Left ventricle myocardium superior (tissue), 1 donor: Measurements from ENCODE around the gene AMBP. TPM values are rescaled to one million over a fixed set of nuclear protein-coding genes. Genes with fewer than 3 reads are reported as not detected.

Experiments
- ATAC-seq: fragments of 200-7000 bp; cut with Tn5 transposase; one replicate; pipeline ENCODE4 v1.9.1; 2020; ENCODE audit warnings: mild to moderate bottlenecking, moderate library complexity
- DNase-seq: peaks from one replicate; pipeline ENCODE4 v3.0.0-alpha.2; 2020
- intact Hi-C: fragments of 100-400 bp; cut with micrococcal nuclease; formaldehyde crosslinking; loops from one replicate; pipeline ENCODE4 v1.11.0; 2022
- total RNA-seq: library from RNA; stranded (reverse); fragmentation: NEBNext Ultra II Directional; extraction: Animal tissue kit (Norgen Biotek cat#: 25700); gene quantifications from one replicate; pipeline ENCODE4 v1.2.1, GENCODE V29; 2021
- donor health status: DM: no; HTN: yes; CAD: no; lungs with severe emphysema.

The AMBP gene
- total RNA-seq, 1 donor from 2014 or later: not detected

DNA sequence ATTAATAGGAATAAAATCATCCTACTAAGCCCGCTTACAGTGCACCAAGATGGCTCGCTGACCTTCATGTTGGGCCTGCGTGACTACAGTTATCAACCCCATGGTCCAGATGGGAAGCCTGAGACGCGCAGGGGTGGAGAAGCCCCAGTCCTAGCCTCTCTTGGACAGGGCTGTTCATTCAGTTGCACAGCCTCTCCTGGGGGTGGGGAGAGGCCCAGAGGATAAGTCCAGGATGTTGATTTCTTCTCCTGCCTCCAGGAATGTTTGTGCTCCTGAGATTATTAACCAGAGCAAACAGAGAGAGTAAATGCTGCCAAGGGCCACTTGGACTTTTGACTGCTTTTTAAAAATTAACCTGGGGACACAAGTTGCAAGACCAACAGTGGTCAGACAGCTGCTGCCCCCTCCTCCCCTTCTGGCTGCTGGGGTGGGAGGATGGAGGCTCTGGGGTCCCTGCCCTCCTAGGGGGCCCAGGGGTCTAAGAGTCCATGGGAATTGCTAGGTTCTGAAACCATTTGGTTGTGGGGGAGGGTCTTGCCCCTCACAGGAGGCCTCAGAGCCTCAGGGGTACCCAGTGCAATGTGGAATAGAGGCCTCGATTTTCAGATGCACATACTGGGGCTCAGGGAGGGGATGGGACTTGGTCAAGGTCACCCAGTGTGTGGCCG lies 2.8 kb upstream of the AMBP start:
- intact Hi-C loops: no loop called here
- ATAC-seq: no peak

DNA sequence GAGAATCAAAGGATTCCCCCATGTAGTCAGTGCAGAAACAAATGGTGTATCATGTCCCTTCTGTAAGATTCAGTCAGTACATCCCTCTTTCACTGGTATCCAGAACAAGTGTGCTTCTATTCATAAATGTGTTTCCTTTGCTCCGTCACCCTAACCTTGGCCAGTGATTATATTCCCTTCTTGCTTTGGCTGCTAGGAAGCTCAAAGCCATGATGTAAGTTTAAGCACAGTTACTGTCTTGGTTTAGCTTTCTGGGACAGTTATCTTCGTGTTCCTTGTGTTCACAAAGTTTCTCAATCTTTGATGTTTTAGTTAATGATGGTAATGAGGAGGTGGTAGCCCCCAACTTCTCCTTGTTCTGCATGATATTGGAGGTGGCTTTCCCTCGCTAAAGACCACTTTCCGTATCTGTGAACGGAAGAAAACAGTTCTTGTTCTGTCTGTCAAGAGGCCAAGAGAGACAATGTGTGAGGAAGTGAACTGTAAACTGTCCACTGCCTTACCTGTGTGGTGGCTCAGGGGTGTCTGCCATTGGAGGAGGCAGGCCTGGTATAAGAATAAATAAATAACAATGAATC lies 2.2 kb upstream of the AMBP start:
- intact Hi-C loops: no loop called here
- no peak for ATAC-seq
- no peak for DNase-seq

More for the DNA sequence above, 2.8 kb upstream of the AMBP start:
- no peak for DNase-seq

DNA sequence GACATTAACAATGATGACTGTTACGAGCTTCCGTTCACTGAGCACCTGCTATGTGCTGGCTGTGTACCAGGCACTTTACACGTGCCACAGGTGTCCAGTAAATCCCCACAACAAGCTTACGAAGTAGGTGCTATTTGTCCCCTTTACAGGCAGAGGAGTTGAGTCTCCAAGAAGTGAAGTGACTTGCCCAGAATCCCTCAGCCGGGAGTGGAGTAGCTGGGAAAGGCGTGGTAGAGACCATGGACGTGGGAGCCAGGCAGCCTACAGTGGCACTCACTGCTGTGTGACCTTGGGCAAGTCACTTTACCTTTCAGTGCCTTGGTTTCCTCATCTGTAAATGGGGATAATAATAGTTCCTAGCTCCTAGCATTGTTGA lies 669 bp upstream of the AMBP start:
- ATAC-seq: no peak
- intact Hi-C loops: no loop called here
- no peak for DNase-seq

DNA sequence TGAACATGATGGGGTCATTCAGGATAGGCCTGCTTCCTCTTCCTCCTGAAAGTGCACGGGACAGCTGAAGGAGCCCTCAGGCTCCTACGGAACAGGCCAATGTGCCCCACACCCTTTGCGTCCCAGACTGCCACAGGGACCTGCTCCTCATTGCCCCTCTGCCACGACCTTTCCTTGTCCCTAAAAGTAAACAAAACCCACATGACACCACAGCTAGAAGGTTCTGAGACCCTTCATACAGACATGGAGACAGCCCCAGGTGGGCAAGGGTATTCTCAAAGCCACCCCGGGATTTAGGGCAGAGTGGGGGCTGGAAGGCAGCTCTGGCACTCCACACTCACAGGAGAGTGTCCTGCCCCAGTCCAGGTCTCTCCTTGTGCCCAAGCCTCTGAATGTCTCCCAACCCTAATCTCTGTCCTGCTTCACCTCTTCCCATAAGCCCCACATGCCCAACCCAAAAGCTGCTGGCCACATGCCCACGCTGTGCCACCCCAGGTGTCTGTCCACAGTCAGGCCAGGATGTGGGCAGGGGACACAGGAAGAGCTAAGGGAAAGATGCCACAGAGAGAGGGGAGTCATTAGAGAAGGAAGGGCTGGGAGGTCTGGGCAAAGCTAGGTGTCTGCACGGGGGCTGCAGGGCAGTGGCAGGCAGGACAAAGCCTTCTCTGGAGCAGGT lies 800 bp downstream of the AMBP start:
- intact Hi-C loops: no loop called here
- DNase-seq: no peak
- no peak for ATAC-seq

DNA sequence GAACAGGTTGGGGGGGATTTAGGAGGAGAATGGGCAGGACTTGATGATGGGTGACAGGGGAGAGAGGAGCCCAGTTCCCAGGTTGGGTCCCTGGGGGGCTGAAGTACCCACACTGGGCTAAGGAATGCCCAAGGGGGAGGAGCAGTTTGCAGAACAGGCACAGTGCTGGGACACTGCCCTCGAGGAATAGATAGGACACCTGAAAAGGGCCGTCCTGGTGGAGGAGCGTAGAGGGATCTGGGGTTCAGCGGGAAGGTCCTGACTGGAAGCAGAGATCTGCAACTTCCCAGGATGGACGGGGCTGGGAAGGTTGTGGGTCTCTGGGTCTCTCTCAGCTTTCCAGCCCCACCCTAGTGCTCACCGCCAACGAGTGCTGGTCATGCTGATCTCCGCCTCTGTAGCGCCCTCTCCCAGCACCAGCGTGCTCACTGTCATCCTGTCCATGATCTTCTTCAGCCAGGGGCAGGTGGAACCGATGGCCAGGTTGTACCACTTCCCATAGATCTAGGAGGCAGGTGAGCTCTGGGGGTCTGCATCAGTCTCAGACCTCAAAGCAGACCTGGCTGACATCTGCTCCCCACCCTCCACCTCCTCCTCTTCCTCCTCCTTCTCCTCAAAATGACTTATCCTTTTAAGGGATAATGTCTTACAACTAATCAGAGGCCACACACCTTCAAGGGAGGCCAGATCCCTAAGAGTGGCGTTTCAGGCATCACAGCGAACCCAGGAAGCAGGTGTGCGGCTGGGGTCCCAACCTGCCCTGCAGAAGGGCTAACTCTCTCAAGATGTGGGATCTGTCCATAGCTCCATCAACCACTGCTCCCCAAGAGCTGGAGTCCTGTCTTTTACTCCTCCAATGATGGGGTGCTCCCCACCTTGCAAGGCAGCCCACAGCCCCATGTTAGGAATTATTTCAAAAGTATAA lies 1.6 kb downstream of the AMBP start:
- DNase-seq: no peak
- intact Hi-C loops: no loop called here
- ATAC-seq: no peak

DNA sequence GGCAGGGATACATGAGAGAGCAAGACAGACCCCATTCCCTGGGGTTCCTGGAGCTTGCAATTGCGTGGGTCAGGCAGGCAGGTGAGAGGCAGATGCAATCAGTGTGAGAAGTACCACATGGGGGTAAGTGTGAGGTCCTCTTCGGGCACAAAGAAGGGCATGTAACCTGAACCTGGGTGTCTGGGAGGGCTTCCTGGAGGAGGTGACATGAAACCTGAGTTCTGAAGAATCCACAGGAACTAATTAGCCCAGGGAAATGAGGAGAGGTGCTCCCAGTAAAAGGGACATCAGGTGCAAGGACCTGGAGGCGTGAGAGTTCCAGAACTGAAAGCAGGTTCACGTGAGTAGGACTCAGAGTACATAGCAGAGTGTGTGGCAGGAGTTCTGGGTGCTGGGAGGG lies 2.5 kb downstream of the AMBP start:
- intact Hi-C loops: no loop called here
- ATAC-seq (no peak), DNase-seq (no peak)

DNA sequence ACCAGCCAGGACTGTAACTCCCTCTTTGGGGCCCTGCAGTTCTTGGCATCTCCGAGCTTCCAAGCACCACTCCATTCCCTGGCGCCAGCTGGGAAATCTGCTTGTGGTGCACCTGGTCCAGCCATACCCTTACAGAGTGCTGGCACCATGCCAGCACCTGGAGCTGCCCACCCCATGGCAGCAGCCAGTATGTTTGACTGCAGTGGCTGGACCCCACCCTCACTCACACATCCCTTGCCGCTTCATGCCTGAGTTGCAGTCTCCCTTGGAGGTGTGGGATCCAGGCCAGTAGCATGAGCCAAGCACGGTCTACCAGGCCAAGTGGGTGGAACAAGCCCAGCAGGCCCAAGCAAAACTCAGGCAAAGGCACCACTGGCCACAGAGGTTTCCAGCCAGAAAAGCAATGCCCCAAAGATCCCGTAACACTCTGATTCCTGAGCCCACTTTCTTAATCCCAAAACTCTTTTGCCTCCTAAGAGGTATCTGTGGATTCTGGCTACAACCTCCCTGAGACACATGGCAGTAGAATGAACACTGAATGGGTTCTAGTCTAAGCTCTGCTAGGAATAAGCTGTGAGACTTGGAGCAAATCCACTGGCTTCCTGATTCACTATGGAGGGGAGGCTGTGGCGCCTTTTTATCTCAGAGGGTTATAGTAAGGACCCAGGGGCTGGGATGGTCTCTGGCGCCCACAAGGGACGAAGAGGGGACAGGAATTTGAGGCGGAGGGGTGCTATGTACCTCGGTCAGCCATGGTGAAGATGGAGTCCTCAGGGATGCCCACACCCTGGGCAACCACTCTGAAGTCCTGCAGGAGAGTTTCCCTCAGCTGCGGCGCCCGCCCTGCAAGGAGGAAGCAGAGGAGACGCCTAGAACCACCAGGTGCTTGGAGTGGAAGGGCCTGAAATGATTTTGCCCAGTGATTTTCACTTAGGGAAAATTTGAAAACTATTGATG lies 5.6 kb downstream of the AMBP start:
- ATAC-seq (peak; percentile 93), DNase-seq (peak; percentile 76)
- intact Hi-C loops: no loop called here

DNA sequence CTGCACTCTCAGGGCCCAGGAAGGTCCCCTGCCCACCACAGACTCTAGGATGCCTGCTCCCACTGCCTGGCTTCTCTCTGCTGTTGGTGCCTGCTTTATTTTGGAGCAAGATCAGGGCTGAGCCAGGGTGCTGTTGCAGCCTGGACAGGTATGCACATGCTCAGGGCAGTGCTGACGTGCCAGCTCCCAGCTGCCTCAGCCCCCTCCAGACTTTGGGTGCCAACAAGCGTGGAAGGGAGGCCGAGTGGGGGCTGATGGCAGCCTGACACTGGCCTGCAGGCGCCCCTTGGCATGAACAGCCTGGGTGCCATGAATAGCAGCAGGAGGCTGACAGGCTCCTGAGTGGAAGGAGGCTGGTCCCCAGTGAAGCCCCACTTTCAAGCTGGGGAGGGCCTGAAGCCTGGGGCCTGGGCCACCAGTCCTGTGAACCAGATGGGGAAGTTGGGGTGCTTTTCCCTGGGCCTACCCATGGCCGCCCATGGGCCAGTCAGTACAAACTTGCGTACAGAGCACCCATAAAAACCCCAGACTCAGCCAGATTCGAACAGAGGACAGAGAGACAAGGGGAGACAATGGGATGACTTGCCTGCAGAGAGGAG lies 6.8 kb downstream of the AMBP start:
- peak; percentile 12 for ATAC-seq
- intact Hi-C loops: no loop called here
- no peak for DNase-seq

DNA sequence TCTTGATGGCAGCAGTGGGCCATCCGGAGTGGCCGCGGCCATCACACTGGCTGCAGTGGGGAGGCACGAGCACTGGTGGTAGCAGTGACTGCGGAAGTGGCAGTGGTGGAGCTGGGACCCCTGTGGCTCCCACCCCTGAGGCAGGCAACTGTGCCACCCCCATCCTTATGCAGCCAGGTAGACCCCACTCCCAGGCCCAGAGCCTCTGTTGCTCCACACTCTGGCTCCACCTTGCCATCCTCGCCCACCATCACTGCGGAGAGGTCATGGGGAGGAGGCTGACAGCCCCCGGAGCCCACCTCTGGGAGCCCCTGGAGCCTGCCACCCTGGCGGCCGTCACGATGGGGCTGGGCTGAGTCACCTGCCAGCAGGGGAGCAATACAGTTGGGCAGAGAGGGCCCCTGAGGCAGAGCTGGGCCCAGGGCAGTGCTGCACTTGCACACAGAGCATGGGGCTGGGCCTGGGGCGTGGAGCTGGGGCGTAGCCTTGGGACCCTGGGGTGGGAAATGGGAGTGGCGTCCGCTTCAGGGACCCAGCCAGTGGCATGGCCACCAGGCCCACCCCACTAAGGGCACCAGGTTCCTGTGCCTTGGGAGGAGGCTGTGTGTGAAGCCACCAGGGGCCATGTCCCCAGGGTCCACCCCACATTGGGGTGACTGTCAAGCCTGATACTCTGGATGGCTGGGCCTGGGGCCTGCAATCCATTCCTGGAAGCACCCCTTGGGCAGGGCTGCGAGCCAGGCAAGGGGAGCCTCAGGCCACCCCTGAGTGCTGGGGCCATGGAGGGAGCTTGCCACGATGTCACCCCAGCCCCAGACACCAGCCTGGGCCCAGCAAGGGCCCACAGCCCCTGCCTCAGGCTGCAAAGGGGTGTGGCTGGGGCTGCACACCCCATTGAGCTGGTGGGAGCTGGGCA lies 7.7 kb downstream of the AMBP start:
- no peak for DNase-seq
- no peak for ATAC-seq
- intact Hi-C loops: no loop called here

DNA sequence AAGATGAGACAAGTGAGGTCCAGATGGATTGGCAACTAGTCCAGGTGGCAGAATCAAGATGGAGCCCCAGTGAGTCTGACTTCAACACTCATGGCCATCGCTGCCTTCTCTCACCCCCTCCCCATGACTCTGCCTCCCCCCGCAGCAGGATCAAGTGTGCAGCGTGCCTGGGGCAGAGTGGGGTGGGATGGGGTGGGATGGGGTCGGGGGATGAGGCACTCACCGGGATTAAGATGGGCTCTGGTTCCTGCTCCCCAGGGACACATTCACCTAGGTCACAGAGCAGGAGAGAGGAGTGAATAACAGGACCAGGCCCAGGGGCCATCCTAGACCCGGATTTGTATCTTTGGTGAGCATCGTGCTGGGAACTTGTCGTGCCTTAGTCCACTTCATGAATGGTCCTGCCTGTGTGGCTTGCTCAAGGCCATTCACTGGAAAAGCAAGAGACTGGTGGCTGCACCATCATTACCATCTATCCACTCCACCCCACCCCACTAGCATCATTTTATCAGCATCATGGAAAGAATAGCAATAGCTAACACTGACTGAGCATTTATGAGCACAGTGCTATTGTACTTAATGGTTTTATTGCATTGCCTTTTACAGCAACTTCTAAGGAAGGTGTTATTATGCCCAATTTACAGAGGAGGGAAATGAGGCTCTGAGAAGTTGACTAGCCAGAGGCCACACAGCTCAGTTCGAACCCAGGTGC lies 8.5 kb downstream of the AMBP start:
- DNase-seq (no peak), ATAC-seq (no peak)
- intact Hi-C loops: no loop called here

DNA sequence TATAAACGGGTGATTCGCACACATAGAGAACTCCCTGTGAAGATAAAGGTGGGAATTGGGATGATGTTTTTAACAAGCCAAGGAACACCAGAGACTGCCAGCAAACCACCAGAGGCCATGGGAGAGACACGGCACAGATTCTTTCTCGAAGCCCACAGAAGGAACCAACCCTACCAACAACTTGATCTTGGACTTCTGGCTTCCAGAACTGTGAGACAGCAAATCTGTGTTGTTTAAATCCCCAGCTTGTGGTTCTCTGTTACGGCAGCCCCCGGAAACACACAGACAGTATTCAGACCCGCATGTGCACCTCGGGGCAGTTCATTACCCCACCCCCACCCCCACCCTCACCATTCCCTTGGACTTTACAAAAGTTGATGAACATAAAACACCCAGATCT lies 12.8 kb downstream of the AMBP start:
- DNase-seq: no peak
- intact Hi-C loops: no loop called here

DNA sequence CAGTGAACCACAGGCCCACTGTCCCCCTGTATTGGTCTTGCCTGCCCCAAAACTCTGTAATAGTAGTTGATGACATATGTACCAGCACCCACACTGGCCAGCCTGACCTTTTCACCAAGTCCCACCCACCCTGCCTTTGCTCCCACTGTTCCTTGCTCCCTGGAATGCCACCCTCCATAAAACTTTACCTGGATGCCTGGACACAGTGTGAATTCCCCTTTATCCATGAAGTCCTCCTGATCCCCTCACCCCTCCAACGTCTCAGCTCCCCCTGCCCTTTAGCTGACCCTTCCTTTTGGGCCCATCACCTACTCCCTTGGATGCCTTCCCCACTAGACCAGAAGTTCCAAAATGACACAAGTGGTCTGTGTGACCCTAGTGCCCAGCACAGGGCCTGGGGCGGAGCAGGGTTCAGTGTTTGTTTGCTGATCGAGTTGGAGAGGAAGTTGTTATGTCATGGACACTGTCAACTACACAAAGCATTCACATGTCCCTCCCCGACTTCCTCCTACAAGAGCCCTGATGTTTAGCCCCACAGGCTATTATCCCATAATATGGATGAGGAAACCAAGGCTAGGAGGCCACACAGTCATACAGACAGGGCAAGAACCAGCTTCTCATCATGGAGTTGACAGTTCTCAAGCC lies 16.1 kb downstream of the AMBP start:
- DNase-seq (no peak), ATAC-seq (no peak)
- intact Hi-C loops: no loop called here

More for the DNA sequence above, 12.8 kb downstream of the AMBP start:
- ATAC-seq: no peak

DNA sequence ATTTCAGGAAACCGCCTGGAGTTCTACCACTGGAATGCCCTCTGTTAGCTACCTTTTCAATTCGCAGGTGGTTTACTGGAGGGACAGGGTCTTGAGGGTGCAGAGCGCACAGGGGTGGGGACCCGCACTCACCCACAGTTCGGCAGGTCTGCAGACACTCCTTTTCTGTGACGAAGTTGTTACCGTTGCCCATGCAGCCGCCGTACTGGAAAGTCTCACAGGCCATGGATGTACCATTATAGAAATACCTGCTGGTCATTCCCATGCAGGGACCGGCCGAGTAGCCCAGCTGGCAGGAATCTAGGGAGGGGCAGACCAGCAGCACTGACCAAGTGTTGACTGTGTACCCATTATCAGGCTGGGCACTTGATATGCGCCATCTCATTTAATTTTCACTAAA lies 16.8 kb downstream of the AMBP start:
- ATAC-seq (no peak), DNase-seq (no peak)
- intact Hi-C loops: no loop called here

DNA sequence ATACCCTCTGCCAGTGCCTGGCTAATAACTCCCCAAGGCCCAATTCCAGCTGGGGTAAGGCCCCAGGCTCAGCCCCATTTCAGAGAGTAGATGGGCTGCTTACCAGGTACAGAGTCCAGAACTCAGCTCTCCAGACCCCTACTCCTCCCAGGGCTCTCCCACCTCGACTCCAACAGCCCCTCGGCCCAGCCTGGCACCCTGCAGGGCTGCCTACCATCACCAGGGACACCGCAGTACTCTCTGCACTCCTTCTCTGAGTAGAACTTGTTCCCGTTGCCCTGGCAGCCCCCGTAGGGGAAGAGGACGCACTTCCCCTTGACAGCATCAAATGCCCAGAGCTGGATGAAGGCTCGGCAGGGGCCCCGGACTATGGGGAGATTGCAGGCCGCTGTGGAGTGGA lies 17.4 kb downstream of the AMBP start:
- no peak for ATAC-seq
- intact Hi-C loops: no loop called here
- DNase-seq: no peak

DNA sequence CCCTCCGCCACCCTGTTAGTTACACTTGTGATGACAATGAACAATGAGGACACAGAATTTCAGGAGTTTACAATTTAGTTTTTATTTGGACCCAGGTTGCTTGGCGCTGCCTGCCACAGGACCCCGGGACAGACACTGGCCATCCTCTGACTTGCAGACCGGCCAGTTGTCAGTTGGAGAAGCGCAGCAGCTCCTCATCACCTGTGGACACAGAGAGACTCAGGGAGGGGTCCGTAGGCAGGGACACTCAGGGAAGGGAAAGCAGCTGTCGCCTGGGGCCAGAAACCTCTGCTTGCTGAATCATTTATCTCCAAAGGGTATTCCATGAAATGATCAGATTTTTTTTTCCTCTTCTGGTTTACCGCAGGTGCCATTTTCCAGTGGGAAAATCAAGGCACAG lies 18.0 kb downstream of the AMBP start:
- intact Hi-C loops: no loop called here
- ATAC-seq (no peak), DNase-seq (no peak)

DNA sequence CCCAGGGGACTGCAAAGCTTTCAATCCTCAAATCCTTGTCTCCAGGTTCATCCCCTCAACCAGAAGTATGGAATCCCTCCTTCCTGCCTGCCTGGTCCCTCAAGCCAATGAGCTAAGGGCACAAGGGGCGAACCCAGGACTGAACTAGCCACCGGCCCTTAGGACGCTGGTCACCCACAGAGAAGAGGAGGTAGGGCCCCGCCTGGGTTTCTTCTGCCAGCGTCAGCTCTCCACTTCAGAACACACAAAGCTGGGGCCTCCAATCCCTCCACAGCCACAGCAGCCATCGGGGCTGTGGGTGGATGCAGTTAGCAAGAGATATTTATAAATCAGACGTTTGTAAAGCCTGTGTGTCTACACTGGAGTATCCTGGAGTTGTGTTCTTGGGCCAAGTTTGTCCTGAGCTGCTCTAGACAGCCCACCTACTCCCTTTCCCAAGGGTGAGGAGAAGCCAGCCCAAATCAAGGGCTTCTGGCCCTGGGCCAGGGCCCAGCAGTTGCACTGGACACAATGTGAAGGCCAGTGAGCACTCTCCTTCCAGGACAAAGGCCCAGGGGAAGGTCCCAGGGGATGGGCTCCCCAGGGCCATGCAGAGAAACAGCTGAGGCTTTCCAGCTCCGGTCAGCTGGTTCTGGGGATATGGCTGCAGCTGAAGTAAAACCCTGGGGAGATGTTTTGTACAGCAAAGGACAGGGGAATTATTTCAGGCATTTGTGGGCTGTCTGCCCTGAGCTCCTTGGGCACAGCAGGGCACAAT lies 18.9 kb downstream of the AMBP start:
- peak; percentile 72 for DNase-seq
- intact Hi-C loops: no loop called here
- peak; percentile 82 for ATAC-seq
